Measurements from ENCODE around the gene NF2.
"Not testable (repeated sequence)": the region's sequence is repeated elsewhere in the genome, so short reads cannot be mapped to it uniquely, and the experiment has no call there.

NF2 gene

GRCh38 chr22:29581799-29582198, 21.6 kb upstream of the NF2 start:
- TF ChIP-seq, protein P1, sequence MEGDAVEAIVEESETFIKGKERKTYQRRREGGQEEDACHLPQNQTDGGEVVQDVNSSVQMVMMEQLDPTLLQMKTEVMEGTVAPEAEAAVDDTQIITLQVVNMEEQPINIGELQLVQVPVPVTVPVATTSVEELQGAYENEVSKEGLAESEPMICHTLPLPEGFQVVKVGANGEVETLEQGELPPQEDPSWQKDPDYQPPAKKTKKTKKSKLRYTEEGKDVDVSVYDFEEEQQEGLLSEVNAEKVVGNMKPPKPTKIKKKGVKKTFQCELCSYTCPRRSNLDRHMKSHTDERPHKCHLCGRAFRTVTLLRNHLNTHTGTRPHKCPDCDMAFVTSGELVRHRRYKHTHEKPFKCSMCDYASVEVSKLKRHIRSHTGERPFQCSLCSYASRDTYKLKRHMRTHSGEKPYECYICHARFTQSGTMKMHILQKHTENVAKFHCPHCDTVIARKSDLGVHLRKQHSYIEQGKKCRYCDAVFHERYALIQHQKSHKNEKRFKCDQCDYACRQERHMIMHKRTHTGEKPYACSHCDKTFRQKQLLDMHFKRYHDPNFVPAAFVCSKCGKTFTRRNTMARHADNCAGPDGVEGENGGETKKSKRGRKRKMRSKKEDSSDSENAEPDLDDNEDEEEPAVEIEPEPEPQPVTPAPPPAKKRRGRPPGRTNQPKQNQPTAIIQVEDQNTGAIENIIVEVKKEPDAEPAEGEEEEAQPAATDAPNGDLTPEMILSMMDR (IDR thresholded peaks at IDR 0.05; ENCODE audit: low read depth, low read length, missing control alignments), result no peak
- no peak for DNase-seq (ENCODE audit: low read depth)
- peak overlapping the region; percentile 73; the same call in 1 of the 2 replicates for H3K4me3 ChIP-seq (ENCODE audit: low read depth, low read length)

- TF ChIP-seq, protein P1 (IDR thresholded peaks at IDR 0.05; ENCODE audit: low read depth, low read length, missing control alignments), result no peak
- DNase-seq (ENCODE audit: low read depth), result no peak
These were observed 18.5 kb upstream of the NF2 start for GRCh38 chr22:29584975-29585374.

GRCh38 chr22:29586193-29586705, 17.2 kb upstream of the NF2 start:
- H3K4me3 ChIP-seq (ENCODE audit: low read depth, low read length); DNase-seq (ENCODE audit: low read depth): not testable (repeated sequence)

More at GRCh38 chr22:29584975-29585374, 18.5 kb upstream of the NF2 start:
- H3K4me3 ChIP-seq (ENCODE audit: low read depth, low read length), result no peak overlapping the region

GRCh38 chr22:29587938-29588699, 15.3 kb upstream of the NF2 start:
- no peak overlapping the region for H3K4me3 ChIP-seq (ENCODE audit: low read depth, low read length)
- TF ChIP-seq, protein P1 (IDR thresholded peaks at IDR 0.05; ENCODE audit: low read depth, low read length, missing control alignments), result no peak
- DNase-seq (ENCODE audit: low read depth), result no peak

DNA sequence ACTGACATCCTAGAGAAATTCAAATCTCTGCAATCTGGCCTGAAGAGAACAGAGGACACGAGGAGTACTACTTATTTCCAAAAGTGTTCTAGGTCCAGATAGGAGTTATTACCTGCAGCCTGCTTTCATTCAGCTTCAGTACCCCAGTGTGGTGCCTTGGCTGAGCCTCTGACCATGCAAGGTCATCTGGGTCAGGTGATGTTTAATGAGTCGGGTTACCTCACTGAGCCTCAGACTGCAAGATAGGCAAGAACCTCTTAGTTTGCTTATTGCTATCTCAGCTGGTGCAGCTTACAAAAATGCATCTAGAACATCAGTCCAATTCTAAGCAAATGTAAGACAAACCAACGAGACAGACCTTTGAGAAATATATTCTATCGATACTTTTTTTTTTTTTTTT, 9.5 kb upstream of the NF2 start:
- DNase-seq (ENCODE audit: low read depth), result no peak
- TF ChIP-seq, protein P1 (IDR thresholded peaks at IDR 0.05; ENCODE audit: low read depth, low read length, missing control alignments), result no peak

DNA sequence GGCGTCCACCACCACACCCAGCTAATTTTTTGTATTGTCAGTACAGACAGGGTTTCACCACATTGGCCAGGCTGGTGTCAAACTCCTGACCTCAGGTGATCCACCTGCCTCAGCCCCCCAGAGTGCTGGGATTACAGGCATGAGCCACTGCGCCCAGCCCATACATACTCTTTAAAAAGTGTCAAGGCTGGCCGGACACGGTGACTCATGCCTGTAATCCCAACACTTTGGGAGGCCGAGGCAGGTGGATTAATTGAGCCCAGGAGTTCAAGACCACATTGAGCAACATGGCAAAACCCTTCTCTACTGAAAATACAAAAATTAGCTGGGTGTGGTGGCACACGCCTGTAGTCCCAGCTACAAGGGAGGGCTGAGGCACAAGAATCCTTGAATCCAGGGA, 9.0 kb upstream of the NF2 start:
- H3K4me3 ChIP-seq (ENCODE audit: low read depth, low read length); DNase-seq (ENCODE audit: low read depth): not testable (repeated sequence)

More for the DNA sequence above, 9.5 kb upstream of the NF2 start:
- no peak overlapping the region for H3K4me3 ChIP-seq (ENCODE audit: low read depth, low read length)

DNA sequence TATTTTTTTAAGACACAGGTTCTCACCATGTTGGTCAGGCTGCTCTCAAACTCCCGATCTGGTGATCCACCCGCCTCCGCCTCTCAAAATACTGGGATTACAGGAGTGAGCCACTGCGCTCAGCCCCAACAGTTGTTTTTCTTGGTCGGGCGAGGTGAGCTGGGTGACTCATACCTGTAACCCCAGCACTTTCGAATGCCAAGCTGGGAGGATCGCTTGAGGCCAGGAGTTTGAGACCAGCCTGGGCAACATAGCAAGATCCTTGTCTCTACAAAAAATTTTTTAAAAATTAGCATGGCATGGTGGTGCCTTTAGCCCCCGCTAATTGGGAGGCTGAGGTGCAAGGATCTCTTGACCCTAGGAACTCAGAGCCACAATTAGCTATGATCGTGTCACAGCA, 7.0 kb upstream of the NF2 start:
- no peak overlapping the region for H3K4me3 ChIP-seq (ENCODE audit: low read depth, low read length)
- no peak for DNase-seq (ENCODE audit: low read depth)
- TF ChIP-seq, protein P1 (IDR thresholded peaks at IDR 0.05; ENCODE audit: low read depth, low read length, missing control alignments), result no peak

- DNase-seq (ENCODE audit: low read depth); H3K4me3 ChIP-seq (ENCODE audit: low read depth, low read length): not testable (repeated sequence)
These were observed 5.4 kb upstream of the NF2 start for GRCh38 chr22:29597871-29598683.

Measured in GM12864 (cell line).